Femur (tissue), 1 donor: Measurements from ENCODE around the gene RNU5B-1.

Experiments used
- DNase-seq: peaks from one replicate; pipeline ENCODE4 v3.0.0-alpha.2; 2017

The RNU5B-1 gene

GRCh38 chr15:65304381-65305149 is at the start of gene RNU5B-1:
Gene RNU5B-1 (plus strand): TSS chr15:65304677.
- DNase-seq, result peak; percentile 88

DNA sequence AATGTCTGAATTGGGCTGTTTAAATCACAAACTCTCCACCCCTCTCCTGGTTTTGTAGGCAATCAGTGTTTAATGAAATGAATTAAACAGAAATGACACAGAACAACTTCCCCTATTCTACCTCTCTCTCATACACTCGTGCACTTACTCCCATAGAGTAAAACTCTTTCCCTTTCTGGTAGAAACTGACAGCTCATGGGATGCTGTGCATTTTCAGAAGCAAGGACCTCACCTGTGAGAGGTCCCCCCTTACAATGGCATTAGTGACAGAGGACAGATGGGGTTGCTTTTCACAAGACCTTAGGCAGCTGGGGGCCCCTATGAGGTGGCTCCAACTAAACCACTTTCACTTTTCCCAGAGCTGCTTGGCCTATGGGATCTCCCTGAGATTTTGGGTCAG is 49.7 kb upstream of the RNU5B-1 start:
- DNase-seq, result no peak

GRCh38 chr15:65255486-65256140 is 48.9 kb upstream of the RNU5B-1 start:
- no peak for DNase-seq

GRCh38 chr15:65258375-65259262 is 45.9 kb upstream of the RNU5B-1 start:
- DNase-seq, result peak; percentile 40

DNA sequence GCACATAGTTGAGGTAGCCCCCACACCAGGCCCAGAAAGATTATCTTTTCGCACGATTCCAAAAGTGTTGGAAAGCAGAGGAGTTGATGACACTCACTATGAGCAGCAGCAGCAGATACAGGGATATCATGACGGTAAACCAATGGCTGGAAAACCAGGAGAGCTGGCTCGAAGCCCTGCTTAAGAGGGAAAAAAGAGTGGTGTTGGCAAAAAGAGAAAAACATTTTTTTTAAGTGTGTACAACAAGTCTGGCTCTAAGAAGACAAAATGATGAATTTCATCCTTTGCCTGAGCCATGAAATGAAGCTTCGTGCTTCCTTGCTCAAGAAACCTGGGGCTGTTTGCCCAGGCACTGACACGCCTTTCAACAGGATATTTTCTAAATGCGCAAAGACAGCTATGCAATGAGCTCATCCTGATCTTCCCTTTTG is 45.1 kb upstream of the RNU5B-1 start:
- DNase-seq, result peak; percentile 66

DNA sequence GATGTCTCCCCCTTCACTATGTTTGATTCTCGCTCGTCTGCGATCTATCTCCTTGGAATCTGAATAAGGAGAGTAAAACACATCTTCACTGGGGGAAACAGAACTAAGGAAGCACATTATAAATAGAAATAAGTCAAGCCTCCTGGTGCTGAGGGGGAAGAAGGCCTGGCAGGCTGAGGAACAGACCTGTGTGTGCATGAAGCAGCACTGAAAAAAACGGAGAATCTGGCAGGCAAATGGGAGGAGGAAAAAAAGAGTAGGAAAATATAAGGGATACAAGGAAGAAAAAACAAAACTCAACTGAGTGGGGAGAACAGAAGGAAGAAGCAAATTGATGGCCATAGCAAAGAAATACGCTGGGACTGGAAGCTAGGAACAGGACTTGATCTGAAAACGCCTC is 43.5 kb upstream of the RNU5B-1 start:
- DNase-seq, result no peak

- no peak for DNase-seq
Measured at GRCh38 chr15:65263313-65263712, 41.2 kb upstream of the RNU5B-1 start.

GRCh38 chr15:65264863-65265430 is 39.5 kb upstream of the RNU5B-1 start:
- DNase-seq, result no peak

DNA sequence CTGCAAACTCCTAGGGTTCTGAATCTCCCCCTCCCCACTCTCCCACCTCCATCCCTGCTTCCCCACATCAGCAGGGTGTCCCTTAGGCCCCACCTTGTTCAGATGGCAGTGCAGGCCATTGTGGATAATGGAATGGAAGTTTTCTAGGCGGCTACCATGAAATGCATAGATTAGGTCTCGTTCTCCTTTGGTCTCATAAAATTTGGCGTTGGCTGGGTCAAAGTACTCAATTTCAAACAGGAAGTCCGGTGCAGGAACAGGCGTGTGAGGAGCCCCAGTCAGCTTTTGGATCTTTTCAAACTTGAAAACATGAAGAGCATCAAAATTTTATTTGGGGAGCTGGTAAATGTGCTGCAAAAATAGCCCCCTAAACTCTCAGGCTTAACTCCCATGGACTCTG is 38.0 kb upstream of the RNU5B-1 start:
- no peak for DNase-seq

GRCh38 chr15:65268411-65268810 is 36.1 kb upstream of the RNU5B-1 start:
- no peak for DNase-seq

DNA sequence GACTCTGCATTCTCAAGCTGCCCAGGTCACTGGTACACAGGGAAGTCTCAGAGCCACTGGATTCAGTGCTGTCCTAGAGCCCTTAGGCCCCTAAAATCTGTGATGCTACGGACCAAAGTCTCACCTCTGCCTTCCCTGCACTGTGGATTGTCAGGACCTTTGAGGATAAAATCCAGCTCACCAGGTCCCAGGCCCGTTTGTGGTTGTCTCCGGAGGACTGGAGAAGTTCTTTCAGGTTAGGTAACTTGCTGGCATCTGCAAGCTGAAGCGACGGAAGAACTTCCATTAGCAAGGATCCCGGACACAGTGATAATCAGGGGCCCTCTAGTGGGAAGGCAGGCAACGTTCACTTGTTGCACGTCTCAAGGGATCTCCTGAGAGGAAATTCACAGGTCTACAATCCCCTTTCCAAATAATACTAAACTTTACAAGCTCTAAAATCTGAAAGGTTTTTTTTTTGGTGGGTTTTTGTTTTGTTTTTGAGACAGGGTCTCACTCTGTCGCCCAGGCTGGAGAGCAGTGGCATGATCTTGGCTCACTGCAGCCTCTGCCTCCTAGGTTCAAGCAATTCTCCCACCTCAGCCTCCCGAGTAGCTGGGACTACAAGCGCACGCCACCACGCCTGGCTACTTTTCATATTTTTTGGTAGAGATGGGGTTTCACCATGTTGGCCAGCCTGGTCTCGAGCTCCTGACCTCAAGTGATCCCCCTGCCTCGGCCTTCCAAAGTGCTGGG is 33.5 kb upstream of the RNU5B-1 start:
- DNase-seq, result peak; percentile 83

DNA sequence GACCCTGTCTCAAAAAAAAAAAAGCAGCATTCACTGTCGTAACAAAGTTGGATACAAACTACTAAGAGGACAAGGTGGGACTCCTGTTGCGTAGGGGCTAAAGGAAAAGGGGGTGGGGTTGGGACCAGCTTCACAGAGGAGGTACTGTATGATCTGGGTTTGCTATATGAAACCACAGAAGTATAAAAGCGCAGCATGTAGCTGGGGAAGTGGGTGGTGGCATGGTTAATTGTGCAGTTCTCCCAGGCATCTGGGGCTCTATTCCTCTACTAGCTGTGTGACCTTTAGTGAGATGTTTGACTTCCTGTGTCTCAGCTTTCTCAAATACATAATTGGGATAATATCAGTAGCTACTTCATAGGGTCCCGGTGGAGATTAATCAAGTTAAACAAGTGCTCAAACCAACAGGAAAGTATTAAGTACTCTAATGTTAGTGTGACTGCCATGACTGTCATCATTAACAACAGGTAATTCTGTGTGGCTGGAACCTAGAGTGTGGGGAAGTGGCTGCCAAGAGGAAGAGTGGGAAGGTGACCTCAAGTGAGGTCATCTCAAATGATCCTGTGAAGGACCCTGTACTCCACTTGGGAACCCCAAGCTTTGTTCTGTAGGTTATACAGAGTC is 29.3 kb upstream of the RNU5B-1 start:
- DNase-seq, result no peak

GRCh38 chr15:65275728-65276126 is 28.8 kb upstream of the RNU5B-1 start:
- no peak for DNase-seq

DNA sequence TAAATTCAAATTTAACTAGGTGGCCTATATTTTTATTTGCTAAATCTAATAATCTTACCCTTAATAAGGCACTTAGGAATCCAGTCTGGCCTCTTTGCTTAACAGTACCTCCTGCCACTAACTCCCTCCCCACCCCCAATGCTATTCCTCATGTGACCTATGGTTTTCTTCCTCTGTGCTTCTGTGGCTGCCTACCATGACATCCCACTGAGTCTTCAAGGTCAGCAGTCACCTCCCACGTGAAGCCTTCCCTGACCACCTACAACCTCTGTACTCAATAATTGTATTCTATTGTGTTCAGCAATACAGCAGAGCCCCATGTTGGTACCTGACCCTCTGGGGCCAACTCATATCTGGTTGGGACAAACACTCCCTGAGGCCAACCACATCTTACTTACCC is 27.5 kb upstream of the RNU5B-1 start:
- no peak for DNase-seq

GRCh38 chr15:65278480-65278879 is 26.0 kb upstream of the RNU5B-1 start:
- no peak for DNase-seq

GRCh38 chr15:65285291-65286068 is 19.0 kb upstream of the RNU5B-1 start:
- DNase-seq, result no peak

DNA sequence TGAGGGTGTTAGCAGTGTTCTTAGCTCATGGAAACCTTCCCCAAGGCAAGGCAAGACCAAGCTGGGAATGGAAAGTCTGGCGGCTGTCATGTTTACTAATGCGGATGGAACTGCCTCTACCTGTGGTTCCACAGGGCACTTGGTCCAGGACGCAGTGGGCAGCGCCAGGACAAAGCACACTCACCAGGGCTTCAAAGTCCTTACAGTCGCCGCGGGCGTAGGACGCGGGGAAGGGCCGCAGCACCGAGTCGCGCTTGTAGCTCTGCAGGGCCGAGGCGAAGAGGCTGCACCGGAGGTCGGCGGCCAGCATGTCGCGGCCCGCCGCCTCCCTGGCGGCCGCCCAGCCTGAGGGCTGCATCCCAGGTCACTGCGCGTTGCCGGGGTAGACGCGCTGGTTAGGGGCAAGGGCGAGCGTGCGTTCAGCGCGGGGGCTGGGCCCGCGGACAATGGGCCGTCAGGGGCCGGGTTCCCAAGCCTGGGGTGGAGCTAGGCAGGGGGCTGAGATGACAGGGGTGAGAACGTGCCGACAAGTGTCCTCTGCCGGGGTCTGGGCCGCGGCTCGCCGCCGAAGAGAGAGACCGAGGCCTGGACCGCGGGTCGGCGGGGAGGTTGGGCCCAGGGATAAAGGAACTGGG is 18.3 kb upstream of the RNU5B-1 start:
- DNase-seq, result peak; percentile 56

DNA sequence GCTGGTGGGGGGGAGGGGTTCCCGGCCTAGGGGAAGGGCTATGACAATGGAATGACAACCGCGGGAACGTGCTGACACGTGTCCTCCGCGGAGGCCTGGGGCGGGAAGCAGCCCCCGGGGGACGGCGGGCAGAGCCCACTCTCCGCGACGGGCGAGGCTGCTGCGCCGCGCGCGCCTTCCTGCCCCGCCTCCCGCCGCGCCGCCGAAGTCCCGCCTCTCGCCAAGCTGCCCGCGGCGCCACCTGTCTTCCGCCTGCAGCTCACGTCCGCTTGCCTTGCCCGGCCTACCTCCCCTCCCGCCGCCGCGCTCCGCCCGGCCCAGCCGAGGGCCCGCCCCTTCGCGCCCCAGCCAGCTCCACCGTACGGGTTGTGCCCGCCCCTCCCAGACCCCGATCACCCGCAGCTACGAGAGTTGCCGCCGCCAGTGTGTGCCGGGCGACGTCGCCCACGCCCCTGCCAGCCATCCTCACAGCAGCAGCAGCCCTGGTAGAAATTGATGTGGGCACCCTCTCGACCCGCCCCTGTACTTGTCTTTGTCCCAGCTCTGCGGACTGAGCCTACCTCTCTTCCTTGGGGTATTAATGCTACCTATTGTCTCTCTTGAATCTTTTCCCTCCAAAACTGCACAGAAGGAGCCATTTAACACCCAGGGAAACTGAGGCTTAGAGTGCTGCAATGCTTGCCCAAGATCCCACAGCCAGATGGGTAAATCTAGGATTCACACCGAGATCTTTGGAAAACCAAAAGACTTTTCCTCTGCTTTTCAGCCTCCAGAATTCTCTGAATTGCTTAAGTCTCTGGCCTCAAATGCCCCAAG is 17.6 kb upstream of the RNU5B-1 start, which contains the start of gene PARP16:
Gene PARP16 (minus strand): TSS at position 180 of the 816 bp plus-strand sequence. CDS start 457 bp downstream, outside the sequence.
- DNase-seq, result peak; percentile 94

DNA sequence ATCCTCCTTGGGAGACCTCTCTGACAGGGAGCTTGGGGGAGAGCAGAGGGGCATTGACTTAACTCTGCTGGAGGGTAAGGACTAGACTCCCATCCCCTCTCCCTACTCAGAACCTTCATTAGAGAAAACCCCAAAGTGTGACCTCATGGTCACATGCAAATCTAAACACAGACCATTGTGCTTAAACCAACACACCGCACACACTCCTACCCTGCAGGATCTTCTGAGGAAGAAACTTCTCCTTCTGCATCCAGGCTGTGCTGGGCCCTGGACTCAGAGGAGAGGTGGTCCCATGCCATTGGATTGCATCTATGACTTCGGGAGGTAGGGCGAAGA is 17.0 kb upstream of the RNU5B-1 start:
- no peak for DNase-seq
